Stimulated activated CD8-positive, alpha-beta memory T cell treated with anti-CD3 and anti-CD28 coated beads, Interleukin-4, amount 100 ng/mL, for 1 hour (primary cell): ENCODE data around the gene FARS2.
"Not testable (repeated sequence)": the region's sequence is repeated elsewhere in the genome, so short reads cannot be mapped to it uniquely, and the experiment has no call there.

Experiments used
- DNase-seq, 2 donors: peaks; one replicate each; pipeline ENCODE4 v3.0.0-alpha.2; 2020; ENCODE audit warnings: low read depth in 2 of 2, low spot score in 1 of 2

FARS2 gene

DNA sequence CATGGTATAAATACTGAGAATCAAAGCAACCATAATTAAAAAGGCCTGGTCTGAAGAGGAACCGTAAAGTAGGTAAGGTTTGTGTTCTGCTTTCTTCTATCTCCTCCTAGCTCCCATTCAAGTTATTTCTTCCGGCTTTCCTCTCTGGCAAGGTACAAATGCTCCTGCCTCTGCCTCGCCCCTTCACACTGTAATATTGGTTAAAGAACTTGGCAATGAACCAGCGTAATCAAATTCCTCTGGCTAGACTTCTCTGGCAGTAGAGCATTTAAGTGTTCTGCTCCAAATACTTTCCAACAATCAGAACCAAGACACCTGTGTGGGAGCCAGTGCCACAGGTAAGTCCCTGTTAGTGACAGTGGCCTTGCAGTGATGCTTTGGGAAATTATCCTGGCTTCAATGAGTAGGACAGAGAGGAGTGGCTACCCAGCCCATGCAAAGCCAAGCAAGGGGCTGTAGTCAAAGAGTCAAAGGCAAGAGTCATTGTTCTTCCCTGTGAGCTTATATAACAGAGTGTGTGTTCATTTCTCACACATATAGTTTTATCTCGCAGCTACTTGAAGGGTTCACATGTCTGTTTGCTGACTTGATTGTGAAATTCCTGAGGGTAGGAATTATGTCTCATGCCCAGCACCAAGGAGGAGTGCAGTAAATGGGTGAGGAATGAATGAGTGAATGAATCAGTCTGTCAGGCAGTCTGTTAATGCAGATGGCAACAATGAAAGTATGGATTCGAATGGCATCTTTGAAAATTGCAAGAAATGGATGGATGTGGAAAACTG is 416.1 kb downstream of the FARS2 start:
- no peak for DNase-seq

- DNase-seq = no peak
Observed at GRCh38 chr6:5679270-5679669, 418.0 kb downstream of the FARS2 start.

DNA sequence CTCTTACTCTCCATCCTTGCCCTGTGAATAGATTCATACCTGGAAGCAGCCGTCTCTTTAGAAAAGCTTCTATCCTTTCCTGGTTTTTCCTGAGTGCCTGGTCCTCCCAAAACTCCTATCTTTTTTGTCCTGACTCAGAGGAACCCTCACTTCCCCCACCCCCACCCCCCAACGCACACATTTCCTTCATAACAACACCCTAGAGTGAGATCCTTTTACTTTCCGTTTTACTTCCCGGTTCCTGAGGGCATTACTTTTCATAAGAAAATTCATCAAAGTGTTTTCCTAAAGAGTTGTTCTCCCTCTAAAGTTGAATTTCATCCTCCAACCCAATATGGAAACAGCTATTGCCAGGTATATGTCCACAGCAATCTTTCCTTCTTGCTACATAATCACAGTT is 418.4 kb downstream of the FARS2 start:
- no peak for DNase-seq

DNA sequence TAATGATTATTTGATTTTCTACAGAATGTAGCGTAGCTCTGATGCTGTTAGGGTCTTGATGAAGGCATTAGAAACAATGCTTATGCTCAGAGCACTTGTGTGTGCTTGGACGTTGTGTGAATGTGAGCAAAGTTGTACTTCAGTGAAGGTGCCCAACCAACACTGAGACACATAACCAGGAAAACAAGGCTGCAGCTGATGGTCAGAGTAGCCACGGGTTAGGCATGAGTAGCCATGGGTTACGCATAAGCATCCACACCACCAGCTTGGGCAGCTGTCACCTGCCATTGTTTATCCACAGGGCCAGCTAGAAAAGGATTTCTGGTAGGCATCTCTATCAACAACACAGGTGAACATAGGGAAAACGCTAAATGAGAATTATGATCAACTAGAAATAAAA is 418.8 kb downstream of the FARS2 start:
- no peak for DNase-seq

- no peak for DNase-seq
Observed at GRCh38 chr6:5681480-5681879, 420.2 kb downstream of the FARS2 start.

- DNase-seq = no peak
Observed at GRCh38 chr6:5682530-5682929, 421.2 kb downstream of the FARS2 start.

GRCh38 chr6:5683747-5684146 is 422.4 kb downstream of the FARS2 start:
- DNase-seq = not testable (repeated sequence)

GRCh38 chr6:5684320-5685053 is 423.2 kb downstream of the FARS2 start:
- DNase-seq = no peak

DNA sequence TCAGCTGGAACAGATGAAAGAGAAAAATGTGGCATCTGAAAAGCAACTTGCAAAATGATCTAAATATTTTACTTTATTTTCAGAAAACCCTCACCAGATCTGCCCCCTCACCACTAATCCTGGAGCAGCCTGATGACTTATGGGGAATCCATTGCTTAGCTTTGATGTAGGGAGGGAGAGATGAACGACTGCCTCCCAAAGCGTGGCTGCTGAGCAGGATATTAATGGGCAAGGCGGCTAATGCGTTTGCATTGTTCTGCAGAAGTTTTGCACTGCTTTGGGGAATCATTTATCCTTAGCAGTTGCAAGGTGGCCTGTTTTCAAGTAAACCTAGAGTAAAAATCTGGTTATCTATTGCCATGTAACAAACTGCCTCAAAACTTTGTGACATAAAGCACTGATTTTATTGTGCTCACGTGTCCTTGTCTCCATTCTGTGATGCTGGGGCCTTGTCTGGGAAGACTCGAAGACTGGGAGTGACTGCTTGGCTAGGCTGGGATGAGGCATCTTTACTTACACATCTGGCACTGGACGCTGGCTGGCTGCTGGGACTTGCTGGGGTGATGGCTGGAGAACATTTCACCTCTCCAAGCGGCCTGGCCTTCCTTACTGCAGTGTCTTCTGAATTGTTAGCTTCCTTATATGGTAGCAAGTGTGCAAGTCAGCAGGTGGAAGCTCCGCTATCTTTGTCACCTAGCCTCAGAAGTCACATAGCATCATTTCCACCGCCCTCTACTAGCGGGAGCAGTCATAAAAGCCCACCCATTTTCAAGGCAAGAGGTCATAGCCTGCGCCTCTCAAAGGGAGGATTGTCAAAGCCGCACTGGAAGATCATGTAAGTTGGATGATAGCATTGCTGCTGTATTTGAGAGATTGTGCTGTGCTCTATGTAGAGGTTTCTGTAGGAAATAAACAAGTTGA is 432.2 kb downstream of the FARS2 start:
- DNase-seq = no peak

GRCh38 chr6:5695260-5696245 is 434.2 kb downstream of the FARS2 start:
- no peak for DNase-seq

DNA sequence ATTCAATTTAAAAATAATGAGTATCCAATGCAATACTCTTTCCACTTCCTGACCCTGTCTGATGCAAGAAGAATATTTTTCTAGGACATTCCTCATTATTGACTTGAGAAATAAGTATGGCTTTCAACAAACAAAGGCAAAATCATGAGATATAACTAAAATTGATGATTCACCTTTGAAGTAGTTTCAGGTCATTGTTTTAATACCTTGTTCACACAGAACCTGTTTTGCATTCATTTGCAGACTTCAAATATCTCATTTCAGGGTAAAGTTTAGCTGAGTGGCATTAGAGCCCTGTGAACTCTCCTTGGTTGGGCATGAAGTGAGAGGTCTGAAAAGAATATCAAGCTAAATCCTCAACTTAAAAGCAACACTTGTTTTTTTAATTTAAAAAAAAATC is 436.2 kb downstream of the FARS2 start:
- no peak for DNase-seq

DNA sequence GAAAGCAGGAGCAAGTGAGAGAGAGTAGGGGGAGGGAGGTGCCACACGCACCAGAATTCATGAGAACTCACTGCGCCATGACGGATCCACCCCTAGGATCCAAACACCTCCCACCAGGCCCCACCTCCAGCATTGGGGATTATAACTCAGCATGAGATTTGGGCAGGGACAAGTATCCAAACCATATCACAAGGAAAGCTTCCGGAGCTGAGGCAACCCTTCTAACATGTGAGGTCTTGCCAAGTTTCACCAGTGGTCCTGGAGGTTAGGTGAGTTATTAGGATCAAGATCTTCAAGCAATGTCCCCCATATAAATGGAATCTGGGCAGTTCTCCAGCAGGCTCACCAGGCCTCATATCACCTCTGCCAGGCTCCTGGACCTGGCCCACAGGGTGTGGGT is 437.0 kb downstream of the FARS2 start:
- no peak for DNase-seq

DNA sequence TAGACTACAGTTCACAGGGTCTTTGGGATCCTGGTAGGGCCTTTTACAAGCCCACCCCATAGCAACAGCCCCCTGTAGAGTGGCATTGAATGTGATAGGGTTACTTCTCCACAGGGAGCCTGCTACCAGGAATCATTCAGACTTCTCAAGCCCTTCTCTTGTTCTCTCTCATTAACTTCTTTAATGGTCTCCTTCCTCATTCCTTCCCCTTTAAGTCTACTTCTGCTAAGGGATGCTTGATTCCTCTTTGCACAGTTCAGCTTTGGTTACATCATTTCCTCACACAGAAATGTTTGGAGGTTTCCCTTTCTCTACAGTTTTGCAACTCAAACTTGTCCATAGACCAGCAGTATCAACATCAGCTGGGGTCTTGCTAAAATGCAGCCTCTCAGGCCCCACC is 437.8 kb downstream of the FARS2 start:
- not testable (repeated sequence) for DNase-seq

DNA sequence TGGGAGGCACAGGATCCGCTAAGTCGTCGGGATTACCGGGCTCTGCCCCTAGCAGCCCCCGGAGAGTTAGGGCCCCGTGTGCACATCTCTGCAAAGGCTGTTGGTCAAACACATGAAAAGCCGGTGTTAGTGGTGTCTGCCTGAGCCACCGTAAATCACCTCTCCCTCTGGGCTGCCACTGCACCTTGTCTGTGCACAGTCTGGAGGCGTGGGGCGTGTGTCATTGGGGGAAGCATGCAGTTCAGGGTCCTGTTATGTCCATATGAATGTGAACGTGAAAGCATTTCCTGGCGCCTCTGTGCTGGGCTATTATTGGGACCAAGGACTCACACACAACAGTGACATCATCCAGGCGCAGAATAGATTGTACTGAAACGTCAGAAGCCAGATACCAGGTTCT is 439.9 kb downstream of the FARS2 start:
- DNase-seq = no peak

DNA sequence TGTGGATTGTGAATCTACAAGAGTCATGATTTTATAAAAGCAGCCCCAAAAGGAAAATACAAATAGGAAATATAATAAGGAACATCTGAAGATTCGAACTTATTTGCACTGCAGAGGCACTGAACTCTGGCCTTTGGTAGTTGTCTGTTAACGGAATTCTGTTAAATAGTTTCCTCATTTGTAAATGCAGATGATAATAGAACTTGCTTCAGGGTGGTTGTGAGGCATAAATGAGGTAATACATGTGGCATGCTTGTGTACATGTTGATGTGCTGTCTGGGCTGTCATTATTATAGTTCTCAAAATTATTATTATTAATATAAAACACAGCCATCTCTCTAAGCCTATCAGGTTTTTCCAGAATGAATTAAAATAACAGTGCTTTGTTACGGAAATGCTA is 443.4 kb downstream of the FARS2 start:
- DNase-seq = no peak

GRCh38 chr6:5705252-5705651 is 443.9 kb downstream of the FARS2 start:
- DNase-seq = no peak

- no peak for DNase-seq
Observed at GRCh38 chr6:5706124-5707033, 445.1 kb downstream of the FARS2 start.

DNA sequence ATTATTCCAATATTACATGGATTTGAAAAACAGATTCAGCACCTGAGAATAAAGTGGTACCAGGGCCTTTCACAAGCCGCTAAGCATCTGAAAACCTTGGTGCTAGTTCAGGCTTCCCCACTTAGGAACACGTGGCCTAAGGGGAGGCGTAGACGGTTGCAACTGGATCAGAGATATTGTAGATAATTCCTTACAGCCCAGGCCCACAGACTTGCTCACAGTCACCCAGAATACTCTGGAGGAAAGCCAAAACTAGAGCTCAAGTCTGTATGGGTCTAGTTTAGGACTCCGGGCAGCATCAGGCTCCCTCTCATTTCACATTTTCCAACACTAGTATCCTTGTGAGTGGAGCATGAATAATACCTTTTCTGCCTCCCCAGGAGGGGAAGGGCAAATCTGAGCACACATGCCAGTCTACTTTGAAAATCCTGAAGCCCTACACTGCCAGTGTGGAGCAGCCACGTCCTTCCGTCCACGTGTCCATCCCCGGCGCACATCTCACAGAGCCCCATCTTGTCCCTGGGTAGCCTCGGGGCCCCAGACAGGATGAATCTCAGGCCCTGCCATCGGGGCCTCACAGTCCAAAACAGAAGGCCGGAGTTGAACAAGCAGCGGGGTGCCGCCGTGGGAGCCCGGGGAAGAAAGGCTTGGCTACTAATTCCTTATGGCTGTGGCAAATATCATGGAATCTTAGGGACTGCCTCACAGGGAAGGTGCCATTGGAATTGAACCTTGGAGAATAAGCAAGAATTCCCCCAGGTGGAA is 446.1 kb downstream of the FARS2 start:
- DNase-seq = no peak

- no peak for DNase-seq
Observed at GRCh38 chr6:5710516-5710915, 449.2 kb downstream of the FARS2 start.
